Measurements from ENCODE around the gene KCNJ4.
"Not testable (repeated sequence)": the region's sequence is repeated elsewhere in the genome, so short reads cannot be mapped to it uniquely, and the experiment has no call there.

The KCNJ4 gene

GRCh38 chr22:38474003-38474607 is 19.1 kb upstream of the KCNJ4 start:
- in situ Hi-C loops (cut with MboI; ENCODE audit: low sequenced_read_pairs) = no loop called here

- in situ Hi-C loops (cut with MboI; ENCODE audit: low sequenced_read_pairs) = no loop called here
Measured at GRCh38 chr22:38471237-38471636, 16.2 kb upstream of the KCNJ4 start.

- in situ Hi-C loops (cut with MboI; ENCODE audit: low sequenced_read_pairs) = not testable (repeated sequence)
Measured at GRCh38 chr22:38470179-38470578, 15.2 kb upstream of the KCNJ4 start.

- in situ Hi-C loops (cut with MboI; ENCODE audit: low sequenced_read_pairs) = no loop called here
Measured at GRCh38 chr22:38469306-38469781, 14.3 kb upstream of the KCNJ4 start.

DNA sequence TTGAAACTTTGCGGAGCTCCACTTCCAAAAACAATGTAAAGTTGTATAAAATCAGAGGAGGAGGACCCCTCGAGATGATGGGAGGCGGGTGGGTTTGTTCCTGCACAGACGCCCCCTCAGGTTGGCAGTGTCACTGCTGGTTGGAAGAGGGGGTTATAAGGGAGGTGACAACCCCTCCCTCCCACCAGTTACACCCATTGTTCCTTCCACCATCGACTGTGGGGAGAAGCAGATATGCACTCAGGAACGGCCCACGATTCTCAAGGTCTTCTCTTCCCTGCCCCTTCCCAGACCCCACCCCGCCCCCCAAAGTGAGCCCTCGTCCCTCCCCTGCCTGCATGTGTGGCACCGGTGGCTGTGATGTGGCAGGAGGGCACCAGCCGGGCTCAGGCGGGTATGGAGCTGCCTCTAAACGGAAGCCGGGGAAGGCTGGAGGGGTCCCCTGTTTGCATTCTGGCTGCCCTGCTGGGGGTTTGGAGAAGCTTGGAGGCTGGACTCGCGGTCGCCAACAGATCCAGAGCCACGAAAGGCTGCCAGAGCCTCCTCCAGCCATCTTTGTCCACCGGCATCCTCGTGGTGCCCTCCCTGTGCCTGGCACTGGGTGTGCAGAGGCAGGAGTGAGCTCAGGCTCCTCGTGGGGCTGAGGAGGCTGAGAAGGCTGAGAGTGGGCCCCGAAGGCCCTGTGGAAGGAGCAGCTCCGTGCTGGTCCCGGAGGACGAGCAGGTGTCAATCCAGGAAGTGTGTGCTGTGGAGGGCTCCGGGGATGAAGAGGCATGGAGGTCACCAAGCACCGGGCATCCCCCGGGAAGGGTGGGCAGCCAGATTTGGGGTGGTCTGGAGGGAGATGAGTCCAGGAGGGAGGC is 13.7 kb upstream of the KCNJ4 start:
- in situ Hi-C loops (cut with MboI; ENCODE audit: low sequenced_read_pairs) = no loop called here

DNA sequence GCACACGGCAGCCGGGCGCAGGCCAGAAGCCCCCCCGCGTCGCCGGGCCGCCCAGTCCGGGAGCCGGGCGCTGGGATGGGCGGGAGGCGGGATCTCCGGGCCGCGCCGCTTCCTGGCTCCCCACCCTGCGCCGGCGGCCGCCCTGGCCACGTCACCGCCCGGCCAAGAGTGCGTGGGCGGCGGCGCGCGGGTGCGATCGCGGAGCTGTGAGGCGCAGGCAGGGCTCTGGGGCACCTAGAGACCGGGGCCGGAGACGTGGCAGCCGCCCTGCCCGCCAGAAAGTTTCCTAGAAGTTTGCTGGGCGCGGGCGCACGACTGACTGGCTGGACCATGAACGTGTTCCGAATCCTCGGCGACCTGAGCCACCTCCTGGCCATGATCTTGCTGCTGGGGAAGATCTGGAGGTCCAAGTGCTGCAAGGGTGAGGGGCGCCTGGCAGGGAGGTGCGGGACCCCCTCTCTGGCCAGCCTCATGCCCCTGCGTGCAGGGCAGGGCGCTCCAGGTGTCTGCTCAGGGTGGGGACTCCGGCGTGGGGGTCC is 13.0 kb upstream of the KCNJ4 start, which contains the start of gene KDELR3:
Gene KDELR3, plus strand, starts transcription at position 193 of the 539 bp plus-strand sequence. Its CDS starts 138 bp downstream, at position 331.
- in situ Hi-C loops (cut with MboI; ENCODE audit: low sequenced_read_pairs) = no loop called here

DNA sequence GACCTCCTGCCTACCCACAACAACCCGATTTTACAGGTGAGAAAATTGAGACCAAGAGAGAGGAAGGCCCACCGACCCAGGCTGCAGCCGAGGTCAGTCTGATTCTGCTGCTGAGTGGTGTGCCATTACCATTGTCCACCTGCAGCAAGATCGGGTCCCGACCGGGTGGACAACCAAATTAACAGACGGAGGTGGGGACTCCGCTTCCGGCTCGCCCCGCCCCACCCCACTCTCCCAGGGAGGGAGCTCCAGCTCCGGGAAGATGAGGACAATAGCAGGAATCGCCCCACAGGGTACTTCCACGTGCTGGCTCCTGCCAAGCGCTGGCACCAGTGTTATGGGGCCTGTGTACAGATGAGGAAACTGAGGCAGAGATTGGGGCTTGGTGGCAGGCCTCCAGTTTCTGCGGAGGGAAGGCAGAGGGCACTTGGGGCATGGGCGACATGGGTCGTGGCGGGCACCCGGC is 12.5 kb upstream of the KCNJ4 start:
- in situ Hi-C loops (cut with MboI; ENCODE audit: low sequenced_read_pairs) = no loop called here

- in situ Hi-C loops (cut with MboI; ENCODE audit: low sequenced_read_pairs) = no loop called here
Measured at GRCh38 chr22:38465673-38466490, 10.9 kb upstream of the KCNJ4 start.

DNA sequence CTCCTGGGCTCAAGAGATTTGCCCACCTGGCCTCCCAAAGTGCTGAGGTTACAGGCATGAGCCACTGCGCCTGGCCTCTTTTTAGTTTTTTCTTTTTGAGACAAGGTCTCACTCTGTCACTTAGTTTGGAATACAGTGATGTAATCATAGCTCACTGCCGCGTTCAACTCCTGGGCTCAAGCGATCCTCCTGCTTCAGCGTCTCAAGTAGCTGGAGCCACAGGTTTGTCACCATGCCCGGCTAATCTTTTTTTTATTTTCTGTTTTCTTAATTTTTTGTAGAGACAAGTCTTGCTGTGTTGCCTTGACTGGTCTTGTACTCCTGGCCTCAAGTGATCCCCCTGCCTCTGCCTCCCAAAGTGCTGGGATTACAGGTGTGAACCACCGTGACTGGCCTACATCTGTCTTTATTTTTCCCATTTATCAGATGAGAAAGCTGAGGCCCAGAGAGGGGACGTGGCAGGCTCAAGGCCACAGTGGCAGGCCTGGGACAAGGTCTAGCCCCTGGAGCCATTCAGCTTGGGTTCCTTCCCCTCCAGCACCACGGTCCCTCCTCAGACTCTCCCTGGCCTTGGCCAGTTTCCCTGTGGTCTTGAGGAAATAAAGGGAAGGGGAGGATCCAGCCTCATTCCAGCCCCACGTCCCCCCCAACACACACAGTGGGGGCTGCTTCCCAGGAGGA is 10.1 kb upstream of the KCNJ4 start:
- in situ Hi-C loops (cut with MboI; ENCODE audit: low sequenced_read_pairs) = no loop called here

GRCh38 chr22:38462960-38463784 is 8.2 kb upstream of the KCNJ4 start:
- in situ Hi-C loops (cut with MboI; ENCODE audit: low sequenced_read_pairs) = no loop called here

GRCh38 chr22:38461414-38462081 is 6.5 kb upstream of the KCNJ4 start:
- in situ Hi-C loops (cut with MboI; ENCODE audit: low sequenced_read_pairs) = no loop called here

DNA sequence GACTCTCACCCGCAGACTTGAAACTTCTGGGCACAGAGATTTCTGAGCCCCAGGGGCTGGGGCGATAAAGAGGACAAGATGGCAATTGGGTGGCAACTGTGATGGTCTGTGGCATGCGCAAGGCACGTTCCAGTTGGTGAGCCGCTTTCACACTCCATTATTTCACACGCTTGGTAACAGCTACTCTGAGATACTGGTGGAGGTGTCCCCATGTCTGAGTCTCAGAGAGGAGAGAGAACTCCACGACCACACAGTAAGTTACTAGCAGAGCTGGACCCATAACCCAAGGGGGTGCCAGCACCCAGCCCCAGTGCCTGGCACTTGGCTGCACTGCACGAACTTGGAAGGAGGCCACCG is 6.0 kb upstream of the KCNJ4 start:
- in situ Hi-C loops (cut with MboI; ENCODE audit: low sequenced_read_pairs) = no loop called here

- in situ Hi-C loops (cut with MboI; ENCODE audit: low sequenced_read_pairs) = no loop called here
Measured at GRCh38 chr22:38460426-38460840, 5.4 kb upstream of the KCNJ4 start.

GRCh38 chr22:38456841-38457699 is 2.1 kb upstream of the KCNJ4 start:
- in situ Hi-C loops (cut with MboI; ENCODE audit: low sequenced_read_pairs) = no loop called here

DNA sequence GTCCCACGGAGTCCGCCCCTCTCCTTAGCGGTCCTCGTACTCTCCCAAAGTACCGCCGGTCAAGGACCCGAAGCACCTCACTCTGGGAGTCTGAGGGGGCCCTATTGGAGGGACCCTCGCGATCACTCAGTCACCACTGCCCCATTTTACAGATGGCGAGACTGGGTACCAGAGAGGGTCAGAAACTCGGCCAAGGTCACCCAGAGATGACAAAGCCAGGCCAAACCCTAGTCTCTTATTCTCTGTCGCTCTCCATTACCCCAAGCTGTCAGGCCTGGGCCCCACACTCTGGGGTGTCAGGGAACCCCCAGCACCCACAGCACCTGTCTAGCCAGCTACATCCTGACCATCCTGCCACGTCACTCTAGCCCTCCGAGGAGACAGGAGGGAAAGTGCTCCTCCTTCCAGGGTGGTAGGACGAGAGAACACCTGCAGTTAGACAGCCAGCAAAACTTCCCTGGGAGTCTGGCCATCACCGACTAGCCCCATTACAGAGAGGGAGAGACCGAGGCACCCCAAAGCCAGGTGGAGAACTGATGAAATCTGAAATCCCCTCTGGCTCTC is 1.4 kb upstream of the KCNJ4 start:
- in situ Hi-C loops (cut with MboI; ENCODE audit: low sequenced_read_pairs) = no loop called here

DNA sequence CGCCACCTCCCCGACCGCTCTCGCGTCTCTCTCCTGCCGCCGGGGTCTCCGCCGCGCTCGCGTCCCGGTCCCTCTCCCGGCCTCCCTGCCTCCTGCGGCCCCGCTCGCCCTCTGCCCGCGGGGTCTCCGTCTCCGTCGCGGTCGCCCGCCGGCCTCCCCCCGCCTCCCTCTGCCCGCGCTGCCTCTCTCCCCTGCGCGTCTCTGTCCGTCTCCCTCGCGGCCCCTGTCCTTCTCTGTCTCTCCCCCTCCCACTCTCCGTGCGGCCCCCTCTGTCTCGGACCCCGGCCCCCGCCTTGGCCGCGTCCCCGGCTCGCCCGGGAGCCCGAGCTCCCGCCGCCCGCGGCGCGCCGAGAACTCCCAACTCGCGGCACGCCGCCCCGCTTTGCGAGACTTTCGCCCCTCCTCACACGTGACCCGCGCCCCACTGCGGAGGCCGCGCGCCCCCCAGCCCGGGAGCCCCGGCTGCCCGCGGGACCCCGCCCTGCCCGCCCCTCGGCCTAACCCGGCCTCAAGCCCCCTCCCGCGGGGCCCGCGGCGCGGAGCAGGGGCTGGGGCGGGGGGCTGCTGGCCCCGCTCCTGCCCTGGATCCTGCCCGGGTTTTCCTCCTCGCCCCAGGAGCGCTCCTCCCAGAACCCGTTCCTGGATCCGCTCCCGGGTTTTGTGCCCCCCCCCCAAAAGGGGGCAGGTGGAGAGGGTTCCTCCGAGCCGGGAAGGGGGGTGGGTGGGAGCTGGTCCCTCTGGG is 702 bp upstream of the KCNJ4 start:
- in situ Hi-C loops (cut with MboI; ENCODE audit: low sequenced_read_pairs) = no loop called here
